Central memory CD8-positive, alpha-beta T cell (primary cell): ENCODE data around the gene ERICH3.

Experiments used
- ATAC-seq: fragments of 150-1000 bp; cut with Tn5 transposase; replicated peaks from 2 replicates; pipeline ENCODE4 v1.10.0; 2022; ENCODE audit warnings: mild to moderate bottlenecking, moderate FRiP score, moderate number of reproducible peaks; ENCODE audit not compliant: poor library complexity, severe bottlenecking; ENCODE audit errors: extremely low read depth
- DNase-seq, 2 donors: peaks; one replicate each; pipeline ENCODE4 v3.0.0; 2021; ENCODE audit warnings: low spot score in 2 of 2
- H3K27ac Mint-ChIP-seq: one replicate; pipeline ENCODE4 v1.8.0; 2022; ENCODE audit warnings: low read depth, mild to moderate bottlenecking, moderate library complexity, mixed read lengths
- H3K27me3 Mint-ChIP-seq: one replicate; pipeline ENCODE4 v1.8.0; 2022; ENCODE audit warnings: mixed read lengths
- H3K36me3 Mint-ChIP-seq: one replicate; pipeline ENCODE4 v1.8.0; 2022; ENCODE audit warnings: mild to moderate bottlenecking, moderate library complexity, mixed read lengths; ENCODE audit not compliant: insufficient read depth
- H3K4me1 Mint-ChIP-seq: one replicate; pipeline ENCODE4 v1.8.0; 2022; ENCODE audit warnings: mixed read lengths
- H3K4me3 Mint-ChIP-seq: one replicate; pipeline ENCODE4 v1.8.0; 2022; ENCODE audit warnings: mild to moderate bottlenecking, moderate library complexity, mixed read lengths
- H3K9me3 Mint-ChIP-seq: one replicate; pipeline ENCODE4 v1.8.0; 2022; ENCODE audit warnings: mixed read lengths

Gene ERICH3

GRCh38 chr1:74654708-74655107 is 18.9 kb downstream of the ERICH3 start:
- ATAC-seq (no peak), DNase-seq (no peak)
- no peaks in the 10 kb centered on the region for H3K9me3 Mint-ChIP-seq
- H3K27ac Mint-ChIP-seq = no peak overlapping the region
- peaks cover 11% of the 10 kb centered on the region for H3K27me3 Mint-ChIP-seq
- no peak overlapping the region for H3K4me3 Mint-ChIP-seq
- H3K4me1 Mint-ChIP-seq = no peaks in the 10 kb centered on the region
- no peaks in the 10 kb centered on the region for H3K36me3 Mint-ChIP-seq

- H3K4me1 Mint-ChIP-seq = no peaks in the 10 kb centered on the region
- no peak for ATAC-seq
- H3K27ac Mint-ChIP-seq = no peak overlapping the region
- no peak for DNase-seq
- no peaks in the 10 kb centered on the region for H3K36me3 Mint-ChIP-seq
- H3K9me3 Mint-ChIP-seq = no peaks in the 10 kb centered on the region
- H3K4me3 Mint-ChIP-seq = no peak overlapping the region
- H3K27me3 Mint-ChIP-seq = peaks cover 11% of the 10 kb centered on the region
Observed at GRCh38 chr1:74652711-74653139, 20.9 kb downstream of the ERICH3 start.

GRCh38 chr1:74650561-74650960 is 23.0 kb downstream of the ERICH3 start:
- DNase-seq = no peak
- no peaks in the 10 kb centered on the region for H3K36me3 Mint-ChIP-seq
- H3K27me3 Mint-ChIP-seq = no peaks in the 10 kb centered on the region
- H3K9me3 Mint-ChIP-seq = no peaks in the 10 kb centered on the region
- no peaks in the 10 kb centered on the region for H3K4me1 Mint-ChIP-seq
- ATAC-seq = no peak
- H3K4me3 Mint-ChIP-seq = no peak overlapping the region
- H3K27ac Mint-ChIP-seq = no peak overlapping the region

GRCh38 chr1:74641876-74642275 is 31.7 kb downstream of the ERICH3 start:
- Mint-ChIP-seq H3K27me3 (peaks cover 24% of the 10 kb centered on the region), H3K36me3 (no peaks in the 10 kb centered on the region), H3K4me1 (no peaks in the 10 kb centered on the region), H3K27ac (no peak overlapping the region), H3K4me3 (no peak overlapping the region), H3K9me3 (no peaks in the 10 kb centered on the region)
- no peak for ATAC-seq
- DNase-seq = no peak

- DNase-seq = no peak
- H3K9me3 Mint-ChIP-seq = no peaks in the 10 kb centered on the region
- peaks cover 28% of the 10 kb centered on the region for H3K27me3 Mint-ChIP-seq
- no peaks in the 10 kb centered on the region for H3K36me3 Mint-ChIP-seq
- H3K4me1 Mint-ChIP-seq = no peaks in the 10 kb centered on the region
- ATAC-seq = no peak
- no peak overlapping the region for H3K4me3 Mint-ChIP-seq
- no peak overlapping the region for H3K27ac Mint-ChIP-seq
Observed at GRCh38 chr1:74641161-74641560, 32.4 kb downstream of the ERICH3 start.

GRCh38 chr1:74637296-74637695 is 36.3 kb downstream of the ERICH3 start:
- ATAC-seq (no peak), DNase-seq (no peak)
- Mint-ChIP-seq H3K27me3 (peaks cover 18% of the 10 kb centered on the region), H3K36me3 (no peaks in the 10 kb centered on the region), H3K9me3 (no peaks in the 10 kb centered on the region), H3K27ac (no peak overlapping the region), H3K4me3 (no peak overlapping the region), H3K4me1 (no peaks in the 10 kb centered on the region)

- Mint-ChIP-seq H3K9me3 (no peaks in the 10 kb centered on the region), H3K4me3 (no peak overlapping the region), H3K4me1 (no peaks in the 10 kb centered on the region), H3K27me3 (no peaks in the 10 kb centered on the region), H3K36me3 (no peaks in the 10 kb centered on the region), H3K27ac (no peak overlapping the region)
- ATAC-seq = no peak
- DNase-seq = no peak
Observed at GRCh38 chr1:74629283-74629682, 44.3 kb downstream of the ERICH3 start.

GRCh38 chr1:74623716-74624115 is 49.9 kb downstream of the ERICH3 start:
- H3K9me3 Mint-ChIP-seq = no peaks in the 10 kb centered on the region
- no peaks in the 10 kb centered on the region for H3K36me3 Mint-ChIP-seq

GRCh38 chr1:74620242-74620641 is 53.4 kb downstream of the ERICH3 start:
- ATAC-seq (no peak), DNase-seq (no peak)
- Mint-ChIP-seq H3K27ac (no peak overlapping the region), H3K4me3 (no peak overlapping the region), H3K9me3 (no peaks in the 10 kb centered on the region), H3K27me3 (no peaks in the 10 kb centered on the region), H3K4me1 (no peaks in the 10 kb centered on the region), H3K36me3 (no peaks in the 10 kb centered on the region)

More at GRCh38 chr1:74623716-74624115, 49.9 kb downstream of the ERICH3 start:
- no peaks in the 10 kb centered on the region for H3K4me1 Mint-ChIP-seq
- H3K4me3 Mint-ChIP-seq = no peak overlapping the region
- ATAC-seq (no peak), DNase-seq (no peak)
- H3K27ac Mint-ChIP-seq = no peak overlapping the region
- H3K27me3 Mint-ChIP-seq = no peaks in the 10 kb centered on the region

GRCh38 chr1:74618974-74619373 is 54.6 kb downstream of the ERICH3 start:
- H3K4me1 Mint-ChIP-seq = no peaks in the 10 kb centered on the region
- DNase-seq (no peak), ATAC-seq (no peak)
- H3K27ac Mint-ChIP-seq = no peak overlapping the region
- no peak overlapping the region for H3K4me3 Mint-ChIP-seq
- no peaks in the 10 kb centered on the region for H3K36me3 Mint-ChIP-seq
- H3K9me3 Mint-ChIP-seq = no peaks in the 10 kb centered on the region
- H3K27me3 Mint-ChIP-seq = no peaks in the 10 kb centered on the region

- DNase-seq (no peak), ATAC-seq (no peak)
- H3K36me3 Mint-ChIP-seq = no peaks in the 10 kb centered on the region
- no peaks in the 10 kb centered on the region for H3K9me3 Mint-ChIP-seq
- no peaks in the 10 kb centered on the region for H3K4me1 Mint-ChIP-seq
- no peaks in the 10 kb centered on the region for H3K27me3 Mint-ChIP-seq
- H3K27ac Mint-ChIP-seq = no peak overlapping the region
- H3K4me3 Mint-ChIP-seq = no peak overlapping the region
Observed at GRCh38 chr1:74613894-74614293, 59.7 kb downstream of the ERICH3 start.

- Mint-ChIP-seq H3K27ac (no peak overlapping the region), H3K4me3 (no peak overlapping the region), H3K36me3 (no peaks in the 10 kb centered on the region), H3K9me3 (peaks cover under 1% of the 10 kb centered on the region), H3K27me3 (no peaks in the 10 kb centered on the region), H3K4me1 (no peaks in the 10 kb centered on the region)
- DNase-seq (no peak), ATAC-seq (no peak)
Observed at GRCh38 chr1:74611887-74612286, 61.7 kb downstream of the ERICH3 start.

GRCh38 chr1:74610961-74611360 is 62.6 kb downstream of the ERICH3 start:
- H3K27me3 Mint-ChIP-seq = no peaks in the 10 kb centered on the region
- peaks cover 5% of the 10 kb centered on the region for H3K9me3 Mint-ChIP-seq
- no peak for DNase-seq
- no peaks in the 10 kb centered on the region for H3K36me3 Mint-ChIP-seq
- no peak for ATAC-seq
- no peak overlapping the region for H3K4me3 Mint-ChIP-seq
- no peak overlapping the region for H3K27ac Mint-ChIP-seq
- H3K4me1 Mint-ChIP-seq = no peaks in the 10 kb centered on the region

- Mint-ChIP-seq H3K4me1 (no peaks in the 10 kb centered on the region), H3K36me3 (no peaks in the 10 kb centered on the region), H3K27ac (no peak overlapping the region), H3K9me3 (peaks cover 5% of the 10 kb centered on the region), H3K27me3 (no peaks in the 10 kb centered on the region), H3K4me3 (no peak overlapping the region)
- DNase-seq = no peak
- no peak for ATAC-seq
Observed at GRCh38 chr1:74609810-74610371, 63.7 kb downstream of the ERICH3 start.
